ENCODE measurements around the gene MAP1B. TPM values are rescaled to one million over a fixed set of nuclear protein-coding genes. Genes with fewer than 3 reads are reported as not detected.

The MAP1B gene
- total and polyA plus RNA-seq, 2 donors, result 1.6 to 3.1 TPM

- Histone ChIP-seq H3K27ac (ENCODE audit: low read depth in 1 of 2, low read length in 1 of 2) (no peak overlapping the region), H3K4me1 (ENCODE audit: control insufficient read depth in 2 of 2, insufficient read depth in 2 of 2, low read length in 2 of 2) (no peaks in the 10 kb centered on the region), H3K9me3 (ENCODE audit: control insufficient read depth in 2 of 2, insufficient read depth in 1 of 2, low read length in 1 of 2) (no peaks in the 10 kb centered on the region), H3K27me3 (ENCODE audit: control insufficient read depth in 2 of 2, insufficient read depth in 1 of 2, low read length in 1 of 2) (no peaks in the 10 kb centered on the region), H3K36me3 (ENCODE audit: control insufficient read depth in 2 of 2, insufficient read depth in 2 of 2, low read length in 1 of 2) (no peaks in the 10 kb centered on the region), H3K4me3 (ENCODE audit: low read length in 2 of 2) (no peak overlapping the region)
- 94% methylated on average over 1 of the region's 1 CpG for WGBS
- DNase-seq (ENCODE audit: low read depth in 6 of 9, low spot score in 9 of 9), result no peak
These were observed 35.4 kb upstream of the MAP1B start for GRCh38 chr5:72071906-72072305.

DNA sequence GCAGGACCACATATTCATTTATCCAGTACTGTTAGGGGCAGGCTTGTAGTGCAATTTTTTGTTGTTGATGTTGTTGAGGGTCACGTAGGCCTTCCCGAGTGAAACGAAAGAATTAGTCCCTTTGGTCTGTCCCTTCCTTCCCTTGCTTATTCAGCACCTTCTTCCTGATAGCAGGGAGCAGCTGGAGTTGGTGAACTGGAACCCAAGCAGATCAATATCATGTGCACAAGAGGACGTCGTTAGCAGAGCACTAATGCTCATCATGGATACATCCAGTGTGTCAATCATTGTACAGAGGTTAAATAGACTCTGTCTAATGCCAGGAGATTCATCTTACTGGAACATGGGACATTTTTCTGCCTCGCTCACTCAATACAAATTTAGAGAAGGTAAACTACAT lies 33.0 kb upstream of the MAP1B start:
- H3K27me3 ChIP-seq (ENCODE audit: control insufficient read depth in 2 of 2, insufficient read depth in 1 of 2, low read length in 1 of 2), result peaks cover 0 to under 1% of the 10 kb centered on the region in 2 donors
- WGBS, result 75% methylated on average over 6 of the region's 6 CpGs
- H3K9me3 ChIP-seq (ENCODE audit: control insufficient read depth in 2 of 2, insufficient read depth in 1 of 2, low read length in 1 of 2), result no peaks in the 10 kb centered on the region
- H3K4me1 ChIP-seq (ENCODE audit: control insufficient read depth in 2 of 2, insufficient read depth in 2 of 2, low read length in 2 of 2), result no peaks in the 10 kb centered on the region
- no peak overlapping the region for H3K27ac ChIP-seq (ENCODE audit: low read depth in 1 of 2, low read length in 1 of 2)
- DNase-seq (ENCODE audit: low read depth in 6 of 9, low spot score in 9 of 9), result no peak
- H3K36me3 ChIP-seq (ENCODE audit: control insufficient read depth in 2 of 2, insufficient read depth in 2 of 2, low read length in 1 of 2), result no peaks in the 10 kb centered on the region
- no peak overlapping the region for H3K4me3 ChIP-seq (ENCODE audit: low read length in 2 of 2)

DNA sequence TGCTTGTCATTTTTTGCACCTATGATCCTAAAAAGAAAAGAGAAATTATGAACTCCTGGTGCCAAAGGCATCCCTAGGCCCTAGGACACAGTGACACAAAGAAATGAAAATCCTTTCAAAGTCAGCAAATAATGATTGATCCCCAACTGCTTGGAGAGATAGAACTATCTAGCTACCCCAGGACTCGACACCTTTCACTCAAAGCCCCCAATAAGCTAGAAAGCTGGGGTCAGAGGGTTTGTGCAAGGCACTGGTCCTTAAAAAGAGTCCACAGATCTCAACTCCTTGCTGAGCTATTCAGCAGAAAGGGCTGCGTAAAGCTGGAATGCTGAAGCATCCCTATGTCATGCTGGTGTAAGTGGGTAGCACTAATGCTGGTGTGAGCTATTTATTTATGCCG lies 31.8 kb upstream of the MAP1B start:
- no peak for DNase-seq (ENCODE audit: low read depth in 6 of 9, low spot score in 9 of 9)
- Histone ChIP-seq H3K27ac (ENCODE audit: low read depth in 1 of 2, low read length in 1 of 2) (no peak overlapping the region), H3K27me3 (ENCODE audit: control insufficient read depth in 2 of 2, insufficient read depth in 1 of 2, low read length in 1 of 2) (peaks cover 0 to 3% of the 10 kb centered on the region in 2 donors), H3K4me3 (ENCODE audit: low read length in 2 of 2) (no peak overlapping the region), H3K4me1 (ENCODE audit: control insufficient read depth in 2 of 2, insufficient read depth in 2 of 2, low read length in 2 of 2) (no peaks in the 10 kb centered on the region), H3K36me3 (ENCODE audit: control insufficient read depth in 2 of 2, insufficient read depth in 2 of 2, low read length in 1 of 2) (no peaks in the 10 kb centered on the region), H3K9me3 (ENCODE audit: control insufficient read depth in 2 of 2, insufficient read depth in 1 of 2, low read length in 1 of 2) (no peaks in the 10 kb centered on the region)
- WGBS, result 92% methylated on average over 3 of the region's 3 CpGs

GRCh38 chr5:72076621-72077300 lies 30.5 kb upstream of the MAP1B start:
- Histone ChIP-seq H3K27ac (ENCODE audit: low read depth in 1 of 2, low read length in 1 of 2) (no peak overlapping the region), H3K36me3 (ENCODE audit: control insufficient read depth in 2 of 2, insufficient read depth in 2 of 2, low read length in 1 of 2) (no peaks in the 10 kb centered on the region), H3K27me3 (ENCODE audit: control insufficient read depth in 2 of 2, insufficient read depth in 1 of 2, low read length in 1 of 2) (peaks cover 0 to 3% of the 10 kb centered on the region in 2 donors), H3K4me3 (ENCODE audit: low read length in 2 of 2) (no peak overlapping the region), H3K4me1 (ENCODE audit: control insufficient read depth in 2 of 2, insufficient read depth in 2 of 2, low read length in 2 of 2) (no peaks in the 10 kb centered on the region), H3K9me3 (ENCODE audit: control insufficient read depth in 2 of 2, insufficient read depth in 1 of 2, low read length in 1 of 2) (no peaks in the 10 kb centered on the region)
- 82% methylated on average over 4 of the region's 4 CpGs for WGBS
- DNase-seq (ENCODE audit: low read depth in 6 of 9, low spot score in 9 of 9), result no peak

- WGBS, result 87% methylated on average over 3 of the region's 3 CpGs
- H3K36me3 ChIP-seq (ENCODE audit: control insufficient read depth in 2 of 2, insufficient read depth in 2 of 2, low read length in 1 of 2), result no peaks in the 10 kb centered on the region
These were observed 29.9 kb upstream of the MAP1B start for GRCh38 chr5:72077390-72077789.

GRCh38 chr5:72079288-72079687 lies 28.0 kb upstream of the MAP1B start:
- WGBS, result 29% methylated on average over 7 of the region's 7 CpGs
- no peaks in the 10 kb centered on the region for H3K4me1 ChIP-seq (ENCODE audit: control insufficient read depth in 2 of 2, insufficient read depth in 2 of 2, low read length in 2 of 2)

More at GRCh38 chr5:72077390-72077789, 29.9 kb upstream of the MAP1B start:
- no peak overlapping the region for H3K27ac ChIP-seq (ENCODE audit: low read depth in 1 of 2, low read length in 1 of 2)
- no peak for DNase-seq (ENCODE audit: low read depth in 6 of 9, low spot score in 9 of 9)
- no peak overlapping the region for H3K4me3 ChIP-seq (ENCODE audit: low read length in 2 of 2)
- H3K4me1 ChIP-seq (ENCODE audit: control insufficient read depth in 2 of 2, insufficient read depth in 2 of 2, low read length in 2 of 2), result no peaks in the 10 kb centered on the region
- peaks cover 0 to 3% of the 10 kb centered on the region in 2 donors for H3K27me3 ChIP-seq (ENCODE audit: control insufficient read depth in 2 of 2, insufficient read depth in 1 of 2, low read length in 1 of 2)
- no peaks in the 10 kb centered on the region for H3K9me3 ChIP-seq (ENCODE audit: control insufficient read depth in 2 of 2, insufficient read depth in 1 of 2, low read length in 1 of 2)

DNA sequence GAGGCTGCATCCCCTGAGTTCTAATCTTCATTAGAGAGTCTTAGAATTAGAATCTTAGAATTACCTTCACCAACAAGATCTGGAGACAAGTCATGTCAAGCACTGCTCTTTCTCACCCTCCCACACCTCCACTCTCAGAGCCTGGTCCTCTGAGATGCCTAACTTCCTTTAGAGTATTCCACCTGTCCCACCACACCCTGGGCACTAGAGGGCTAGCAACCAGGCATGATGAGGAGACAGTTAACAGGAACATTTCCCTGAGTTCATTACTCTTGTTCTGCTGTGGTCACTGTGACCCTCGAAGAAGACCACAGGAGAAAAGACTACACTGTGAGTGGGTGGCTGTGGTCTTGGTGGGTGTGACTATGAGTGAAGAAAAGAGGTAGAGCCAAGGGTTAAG lies 25.2 kb upstream of the MAP1B start:
- WGBS, result 85% methylated on average over 1 of the region's 1 CpG
- no peaks in the 10 kb centered on the region for H3K36me3 ChIP-seq (ENCODE audit: control insufficient read depth in 2 of 2, insufficient read depth in 2 of 2, low read length in 1 of 2)
- no peaks in the 10 kb centered on the region for H3K4me1 ChIP-seq (ENCODE audit: control insufficient read depth in 2 of 2, insufficient read depth in 2 of 2, low read length in 2 of 2)
- peaks cover 0 to 3% of the 10 kb centered on the region in 2 donors for H3K27me3 ChIP-seq (ENCODE audit: control insufficient read depth in 2 of 2, insufficient read depth in 1 of 2, low read length in 1 of 2)
- DNase-seq (ENCODE audit: low read depth in 6 of 9, low spot score in 9 of 9), result no peak
- H3K4me3 ChIP-seq (ENCODE audit: low read length in 2 of 2), result no peak overlapping the region
- no peak overlapping the region for H3K27ac ChIP-seq (ENCODE audit: low read depth in 1 of 2, low read length in 1 of 2)
- no peaks in the 10 kb centered on the region for H3K9me3 ChIP-seq (ENCODE audit: control insufficient read depth in 2 of 2, insufficient read depth in 1 of 2, low read length in 1 of 2)

More at GRCh38 chr5:72079288-72079687, 28.0 kb upstream of the MAP1B start:
- Histone ChIP-seq H3K27me3 (ENCODE audit: control insufficient read depth in 2 of 2, insufficient read depth in 1 of 2, low read length in 1 of 2) (peaks cover 0 to 3% of the 10 kb centered on the region in 2 donors), H3K36me3 (ENCODE audit: control insufficient read depth in 2 of 2, insufficient read depth in 2 of 2, low read length in 1 of 2) (no peaks in the 10 kb centered on the region), H3K27ac (ENCODE audit: low read depth in 1 of 2, low read length in 1 of 2) (no peak overlapping the region), H3K9me3 (ENCODE audit: control insufficient read depth in 2 of 2, insufficient read depth in 1 of 2, low read length in 1 of 2) (no peaks in the 10 kb centered on the region), H3K4me3 (ENCODE audit: low read length in 2 of 2) (no peak overlapping the region)
- DNase-seq (ENCODE audit: low read depth in 6 of 9, low spot score in 9 of 9), result no peak

- Histone ChIP-seq H3K27ac (ENCODE audit: low read depth in 1 of 2, low read length in 1 of 2) (no peak overlapping the region), H3K9me3 (ENCODE audit: control insufficient read depth in 2 of 2, insufficient read depth in 1 of 2, low read length in 1 of 2) (no peaks in the 10 kb centered on the region), H3K36me3 (ENCODE audit: control insufficient read depth in 2 of 2, insufficient read depth in 2 of 2, low read length in 1 of 2) (no peaks in the 10 kb centered on the region), H3K4me3 (ENCODE audit: low read length in 2 of 2) (no peak overlapping the region), H3K27me3 (ENCODE audit: control insufficient read depth in 2 of 2, insufficient read depth in 1 of 2, low read length in 1 of 2) (no peaks in the 10 kb centered on the region), H3K4me1 (ENCODE audit: control insufficient read depth in 2 of 2, insufficient read depth in 2 of 2, low read length in 2 of 2) (no peaks in the 10 kb centered on the region)
- WGBS, result 96% methylated on average over 4 of the region's 4 CpGs
- no peak for DNase-seq (ENCODE audit: low read depth in 6 of 9, low spot score in 9 of 9)
These were observed 22.4 kb upstream of the MAP1B start for GRCh38 chr5:72084876-72085275.

DNA sequence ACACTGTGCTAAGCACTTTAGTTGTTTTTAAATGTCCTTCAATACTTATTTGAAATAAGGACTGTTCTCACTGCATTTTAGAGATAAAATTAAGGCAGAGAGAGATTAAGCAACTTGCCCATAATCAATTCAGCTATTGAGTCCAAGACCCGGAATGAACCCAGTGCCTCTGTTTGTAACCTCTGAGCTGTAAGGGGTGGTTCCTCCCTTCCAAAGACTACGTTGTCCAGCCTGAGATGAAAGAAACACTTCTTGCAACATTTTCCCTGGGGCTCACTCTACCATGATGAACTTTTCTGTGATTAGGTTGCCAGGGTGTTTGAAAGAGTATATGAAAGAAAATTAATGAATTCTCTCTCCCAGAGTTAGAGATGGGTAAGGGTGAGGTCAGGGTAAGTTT lies 22.0 kb upstream of the MAP1B start:
- Histone ChIP-seq H3K9me3 (ENCODE audit: control insufficient read depth in 2 of 2, insufficient read depth in 1 of 2, low read length in 1 of 2) (no peaks in the 10 kb centered on the region), H3K27me3 (ENCODE audit: control insufficient read depth in 2 of 2, insufficient read depth in 1 of 2, low read length in 1 of 2) (no peaks in the 10 kb centered on the region), H3K4me1 (ENCODE audit: control insufficient read depth in 2 of 2, insufficient read depth in 2 of 2, low read length in 2 of 2) (no peaks in the 10 kb centered on the region), H3K4me3 (ENCODE audit: low read length in 2 of 2) (no peak overlapping the region), H3K36me3 (ENCODE audit: control insufficient read depth in 2 of 2, insufficient read depth in 2 of 2, low read length in 1 of 2) (no peaks in the 10 kb centered on the region), H3K27ac (ENCODE audit: low read depth in 1 of 2, low read length in 1 of 2) (no peak overlapping the region)
- WGBS, result 86% methylated on average over 2 of the region's 2 CpGs
- DNase-seq (ENCODE audit: low read depth in 6 of 9, low spot score in 9 of 9), result no peak

Data from thymus (tissue), 11 donors.